Measurements from ENCODE around the gene PRR5L. TPM values are rescaled to one million over a fixed set of nuclear protein-coding genes. Genes with fewer than 3 reads are reported as not detected.

Gene PRR5L
- total and polyA plus RNA-seq, 2 experiments from 2014 or later: 0.70 to 2.6 TPM

- DNase-seq (ENCODE audit: low read depth in 1 of 2, low spot score in 1 of 2): no peak
- Histone ChIP-seq H3K4me1 (ENCODE audit: low read depth) (no peaks in the 10 kb centered on the region), H3K4me3 (no peak overlapping the region), H3K9me3 (ENCODE audit: low read depth) (no peaks in the 10 kb centered on the region), H3K27me3 (no peaks in the 10 kb centered on the region), H3K36me3 (no peaks in the 10 kb centered on the region), H3K27ac (no peak overlapping the region)
- no peak for TF ChIP-seq CTCF (IDR thresholded peaks at IDR 0.05; ENCODE audit: low read depth, low read length)
These were observed 49.5 kb downstream of the PRR5L start for GRCh38 chr11:36345535-36346141.

- Histone ChIP-seq H3K27me3 (no peaks in the 10 kb centered on the region), H3K4me1 (ENCODE audit: low read depth) (no peaks in the 10 kb centered on the region), H3K36me3 (no peaks in the 10 kb centered on the region), H3K4me3 (no peak overlapping the region), H3K27ac (no peak overlapping the region), H3K9me3 (ENCODE audit: low read depth) (no peaks in the 10 kb centered on the region)
- TF ChIP-seq CTCF (IDR thresholded peaks at IDR 0.05; ENCODE audit: low read depth, low read length): no peak
- DNase-seq (ENCODE audit: low read depth in 1 of 2, low spot score in 1 of 2): no peak
These were observed 50.7 kb downstream of the PRR5L start for GRCh38 chr11:36346562-36347383.

- Histone ChIP-seq H3K36me3 (no peaks in the 10 kb centered on the region), H3K4me1 (ENCODE audit: low read depth) (no peaks in the 10 kb centered on the region), H3K4me3 (no peak overlapping the region), H3K27ac (no peak overlapping the region), H3K27me3 (peaks cover 1% of the 10 kb centered on the region), H3K9me3 (ENCODE audit: low read depth) (no peaks in the 10 kb centered on the region)
- no peak for TF ChIP-seq CTCF (IDR thresholded peaks at IDR 0.05; ENCODE audit: low read depth, low read length)
- DNase-seq (ENCODE audit: low read depth in 1 of 2, low spot score in 1 of 2): no peak
These were observed 51.4 kb downstream of the PRR5L start for GRCh38 chr11:36347384-36347906.

GRCh38 chr11:36349351-36350136 is 53.5 kb downstream of the PRR5L start:
- Histone ChIP-seq H3K9me3 (ENCODE audit: low read depth) (no peaks in the 10 kb centered on the region), H3K4me3 (no peak overlapping the region), H3K27ac (no peak overlapping the region), H3K27me3 (peaks cover 5% of the 10 kb centered on the region), H3K36me3 (no peaks in the 10 kb centered on the region), H3K4me1 (ENCODE audit: low read depth) (no peaks in the 10 kb centered on the region)
- no peak for TF ChIP-seq CTCF (IDR thresholded peaks at IDR 0.05; ENCODE audit: low read depth, low read length)
- DNase-seq (ENCODE audit: low read depth in 1 of 2, low spot score in 1 of 2): no peak

- H3K9me3 ChIP-seq (ENCODE audit: low read depth): no peaks in the 10 kb centered on the region
- no peaks in the 10 kb centered on the region for H3K36me3 ChIP-seq
- TF ChIP-seq CTCF (IDR thresholded peaks at IDR 0.05; ENCODE audit: low read depth, low read length): no peak
- H3K4me3 ChIP-seq: no peak overlapping the region
- H3K4me1 ChIP-seq (ENCODE audit: low read depth): no peaks in the 10 kb centered on the region
- DNase-seq (ENCODE audit: low read depth in 1 of 2, low spot score in 1 of 2): no peak
- H3K27ac ChIP-seq: no peak overlapping the region
- peaks cover 5% of the 10 kb centered on the region for H3K27me3 ChIP-seq
These were observed 54.0 kb downstream of the PRR5L start for GRCh38 chr11:36350137-36350513.
